OCI-LY3 (cell line): ENCODE measurements around the gene ULBP1.
"Not testable (repeated sequence)": the region's sequence is repeated elsewhere in the genome, so short reads cannot be mapped to it uniquely, and the experiment has no call there.

Experiments
- H2AFZ ChIP-seq: fragments of 200-600, 300-600 bp; shearing (Covaris generic); 2 replicates; pipeline ENCODE4 v1.6.0; 2014; ENCODE audit warnings: antibody characterized with exemption, low read depth, low read length
- H3K27ac ChIP-seq: fragments of 200-600, 300-600 bp; sonication (generic); 2 replicates; pipeline ENCODE4 v1.5.1; 2014; ENCODE audit warnings: mild to moderate bottlenecking, low read length, moderate library complexity, mixed read lengths
- H3K27me3 ChIP-seq: fragments of 200-600, 300-600 bp; sonication (generic); 2 replicates; pipeline ENCODE4 v1.6.1; 2014; ENCODE audit warnings: low read depth, low read length, mixed read lengths
- H3K36me3 ChIP-seq: fragments of 200-600, 300-600 bp; sonication (generic); replicated peaks from 2 replicates; pipeline ENCODE3; 2014; ENCODE audit warnings: low read depth, low read length, mixed read lengths
- H3K4me1 ChIP-seq: fragments of 300-600, 200-600 bp; sonication (generic); 2 replicates; pipeline ENCODE4 v1.6.1; 2014; ENCODE audit warnings: low read length, mixed read lengths
- H3K4me2 ChIP-seq: fragments of 200-600, 300-600 bp; sonication (generic); 2 replicates; pipeline ENCODE4 v1.6.1; 2014; ENCODE audit warnings: low read length, mixed read lengths
- H3K4me3 ChIP-seq: fragments of 300-600, 200-600 bp; sonication (generic); 2 replicates; pipeline ENCODE4 v1.5.1; 2014; ENCODE audit warnings: antibody characterized with exemption, mild to moderate bottlenecking, low read length, moderate library complexity
- H3K79me2 ChIP-seq: fragments of 300-600, 200-600 bp; shearing (Covaris generic); 2 replicates; pipeline ENCODE4 v1.6.1; 2014; ENCODE audit warnings: mild to moderate bottlenecking, low read length, mixed read lengths
- H3K9ac ChIP-seq: fragments of 300-600, 200-600 bp; shearing (Covaris generic); 2 replicates; pipeline ENCODE4 v1.6.0; 2014; ENCODE audit warnings: mild to moderate bottlenecking, low read length, moderate library complexity
- H3K9me3 ChIP-seq: fragments of 200-600, 300-600 bp; shearing (Covaris generic); 2 replicates; pipeline ENCODE4 v1.6.1; 2014; ENCODE audit warnings: low read length, mixed read lengths; ENCODE audit not compliant: insufficient read depth
- H4K20me1 ChIP-seq: fragments of 200-600, 300-600 bp; sonication (generic); 2 replicates; pipeline ENCODE4 v1.6.1; 2016; ENCODE audit warnings: low read length, mixed read lengths; ENCODE audit not compliant: insufficient read depth
- CTCF ChIP-seq: fragments of 200-600, 300-600 bp; sonication (generic); IDR thresholded peaks from 2 replicates; pipeline ENCODE4 v1.5.1; 2014; ENCODE audit warnings: antibody characterized with exemption, low read length, low read depth
- EZH2phosphoT487 ChIP-seq: fragments of 200-600 bp; shearing (Covaris generic); IDR thresholded peaks from 2 replicates; pipeline ENCODE4 v1.6.1; 2018; ENCODE audit warnings: antibody characterized with exemption, mixed run types, low read depth

Gene ULBP1

GRCh38 chr6:150006961-150007464 lies 43.3 kb downstream of the ULBP1 start:
- Histone ChIP-seq H3K27me3 (no peaks in the 10 kb centered on the region), H3K4me2 (peak overlapping the region; percentile 24; the same call in 1 of the 2 replicates), H3K9ac (no peak overlapping the region), H3K79me2 (no peaks in the 10 kb centered on the region), H3K27ac (no peak overlapping the region), H3K4me3 (no peak overlapping the region), H3K9me3 (no peaks in the 10 kb centered on the region), H4K20me1 (no peaks in the 10 kb centered on the region), H2AFZ (no peak overlapping the region), H3K36me3 (no peaks in the 10 kb centered on the region), H3K4me1 (peaks cover 21% of the 10 kb centered on the region)
- peak; percentile 36 for TF ChIP-seq CTCF
- no peak for TF ChIP-seq EZH2phosphoT487

DNA sequence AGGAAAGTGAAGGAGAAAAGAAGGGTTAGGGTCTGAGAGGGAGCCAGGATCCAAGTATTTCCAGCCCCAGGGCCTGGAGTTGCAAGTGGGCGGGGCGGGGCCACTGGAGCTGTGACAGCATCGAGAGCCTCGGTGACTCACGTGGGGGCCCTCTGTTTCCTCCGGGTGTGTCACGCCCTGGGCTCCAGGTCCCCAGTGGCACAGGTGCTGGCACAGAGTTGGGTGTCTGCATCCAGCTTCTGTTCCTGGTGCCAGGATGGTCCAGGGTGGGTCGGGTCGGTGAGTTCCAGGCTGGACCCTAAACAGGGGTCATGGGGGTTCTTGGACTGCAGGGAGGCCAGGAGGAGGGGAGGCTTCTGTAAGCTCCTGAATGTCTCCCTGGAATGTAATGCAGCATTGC lies 44.8 kb downstream of the ULBP1 start:
- Histone ChIP-seq H3K9ac (no peak overlapping the region), H3K4me1 (peaks cover 16% of the 10 kb centered on the region), H3K36me3 (no peaks in the 10 kb centered on the region), H3K9me3 (no peaks in the 10 kb centered on the region), H3K4me2 (no peak overlapping the region), H3K79me2 (no peaks in the 10 kb centered on the region), H3K27me3 (peaks cover 3% of the 10 kb centered on the region; the same call in 1 of the 2 replicates), H3K27ac (no peak overlapping the region), H3K4me3 (no peak overlapping the region), H2AFZ (no peak overlapping the region), H4K20me1 (no peaks in the 10 kb centered on the region)
- TF ChIP-seq CTCF = no peak
- TF ChIP-seq EZH2phosphoT487 = no peak

DNA sequence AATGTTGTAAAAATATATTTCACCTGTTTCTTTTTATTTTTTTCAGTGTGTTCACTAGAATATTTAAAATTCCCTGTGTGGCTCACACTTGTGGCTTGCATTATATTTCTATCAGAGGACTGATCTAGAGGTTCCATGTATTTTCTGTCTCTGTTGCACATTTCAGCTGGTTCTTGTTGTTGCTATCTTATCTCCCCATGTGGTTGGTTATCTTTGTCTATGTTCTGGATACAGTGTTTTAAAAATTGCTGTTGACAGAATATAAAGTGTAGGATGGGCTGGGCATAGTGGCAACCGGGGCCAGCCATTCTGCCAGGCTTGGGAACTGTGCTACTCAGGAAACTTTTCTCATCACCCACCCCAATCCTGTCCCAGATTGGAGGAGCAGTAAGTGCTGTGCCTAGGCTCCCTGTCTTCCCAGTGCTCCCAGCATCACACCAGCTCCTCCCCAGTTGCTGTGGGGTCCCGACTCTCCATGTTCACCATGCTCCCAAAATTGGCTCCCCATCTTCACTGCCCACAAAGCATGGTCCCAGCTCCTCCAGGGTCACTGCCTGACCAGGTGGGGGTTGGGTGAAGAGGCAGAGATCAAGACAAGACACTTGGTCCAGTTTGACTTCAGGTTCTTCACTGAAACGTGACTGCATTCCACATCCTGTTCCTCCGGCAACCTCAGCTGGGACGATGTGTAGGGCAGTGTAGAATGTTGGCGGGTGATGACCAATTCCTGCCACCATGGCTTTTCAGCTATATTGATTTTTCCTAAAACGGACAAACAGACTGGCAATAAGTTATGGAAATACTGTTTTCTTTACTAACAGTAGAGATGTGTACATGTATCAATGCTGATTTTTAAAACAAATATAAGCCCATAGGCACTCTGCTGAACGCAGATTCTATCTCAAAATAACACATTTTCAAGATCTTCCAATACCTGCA lies 49.4 kb downstream of the ULBP1 start:
- not testable (repeated sequence) for H3K9ac ChIP-seq, H4K20me1 ChIP-seq, H3K27ac ChIP-seq, H3K4me3 ChIP-seq, H3K79me2 ChIP-seq, H3K9me3 ChIP-seq, H2AFZ ChIP-seq, H3K4me1 ChIP-seq, H3K36me3 ChIP-seq, H3K4me2 ChIP-seq, H3K27me3 ChIP-seq

DNA sequence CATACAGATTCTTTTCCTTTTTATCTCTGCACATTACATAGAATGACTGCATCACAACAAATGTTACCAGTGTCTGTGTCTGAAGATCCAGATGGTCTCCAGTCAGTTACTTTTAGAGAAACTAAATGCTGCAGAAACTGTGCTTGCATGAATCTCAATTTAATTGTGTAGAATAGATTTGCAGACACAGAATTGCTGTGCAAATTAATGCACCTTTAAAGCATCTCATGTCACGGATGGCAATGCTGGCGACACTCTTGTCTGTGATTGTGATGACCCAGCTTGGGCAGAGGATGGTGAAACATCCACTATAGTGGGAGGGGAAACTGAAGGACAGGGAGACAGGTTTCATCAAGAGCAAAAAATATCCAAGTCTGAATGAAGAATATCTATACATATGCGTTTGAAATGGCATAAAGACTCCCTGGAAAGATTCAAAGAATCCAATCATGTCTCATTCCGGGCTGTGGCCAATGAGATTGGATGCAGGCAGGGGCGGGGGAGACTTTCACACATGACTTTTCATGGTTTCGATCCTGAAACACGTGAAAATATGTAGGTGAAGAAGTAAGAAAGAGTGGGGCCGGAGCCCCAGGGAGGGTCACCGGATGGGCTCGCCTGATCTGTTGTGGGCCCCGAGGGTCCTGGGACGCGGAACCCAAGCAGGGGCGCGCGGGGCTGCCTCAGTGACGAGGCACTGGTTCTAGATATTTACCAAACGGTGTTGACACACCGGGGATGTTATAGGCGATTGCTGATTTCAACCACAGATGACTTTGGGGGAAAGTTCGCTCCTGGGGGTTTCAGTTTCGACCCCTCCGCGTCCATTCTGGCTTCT lies 50.3 kb downstream of the ULBP1 start:
- not testable (repeated sequence) for H3K9ac ChIP-seq, H3K4me2 ChIP-seq, H3K36me3 ChIP-seq, H4K20me1 ChIP-seq, H3K4me3 ChIP-seq, H3K79me2 ChIP-seq, H3K27ac ChIP-seq, H3K9me3 ChIP-seq, H3K4me1 ChIP-seq, H2AFZ ChIP-seq
- peaks cover 16% of the 10 kb centered on the region; the same call in 1 of the 2 replicates for H3K27me3 ChIP-seq

- not testable (repeated sequence) for H3K9me3 ChIP-seq
Observed at GRCh38 chr6:150014623-150015280, 51.0 kb downstream of the ULBP1 start.

GRCh38 chr6:150015281-150016001 lies 51.7 kb downstream of the ULBP1 start:
- H3K79me2 ChIP-seq, H3K4me3 ChIP-seq, H3K36me3 ChIP-seq, H2AFZ ChIP-seq, H3K9me3 ChIP-seq, H3K4me1 ChIP-seq, H4K20me1 ChIP-seq, H3K4me2 ChIP-seq, H3K27ac ChIP-seq, H3K9ac ChIP-seq: not testable (repeated sequence)
- H3K27me3 ChIP-seq = peaks cover 18% of the 10 kb centered on the region; the same call in 1 of the 2 replicates

More at GRCh38 chr6:150014623-150015280, 51.0 kb downstream of the ULBP1 start:
- H2AFZ ChIP-seq, H4K20me1 ChIP-seq, H3K27ac ChIP-seq, H3K4me3 ChIP-seq, H3K4me2 ChIP-seq, H3K4me1 ChIP-seq, H3K9ac ChIP-seq, H3K79me2 ChIP-seq, H3K36me3 ChIP-seq: not testable (repeated sequence)
- peaks cover 18% of the 10 kb centered on the region; the same call in 1 of the 2 replicates for H3K27me3 ChIP-seq
